Stimulated activated CD8-positive, alpha-beta memory T cell treated with anti-CD3 and anti-CD28 coated beads, Interleukin-15, amount 100 ng/mL, for 24 hours (primary cell): ENCODE results near the gene ZMYND8.
"Not testable (repeated sequence)": the region's sequence is repeated elsewhere in the genome, so short reads cannot be mapped to it uniquely, and the experiment has no call there.

ENCODE experiments used
- DNase-seq: peaks from one replicate; pipeline ENCODE4 v3.0.0-alpha.2; 2020; ENCODE audit warnings: low read depth

ZMYND8 gene

DNA sequence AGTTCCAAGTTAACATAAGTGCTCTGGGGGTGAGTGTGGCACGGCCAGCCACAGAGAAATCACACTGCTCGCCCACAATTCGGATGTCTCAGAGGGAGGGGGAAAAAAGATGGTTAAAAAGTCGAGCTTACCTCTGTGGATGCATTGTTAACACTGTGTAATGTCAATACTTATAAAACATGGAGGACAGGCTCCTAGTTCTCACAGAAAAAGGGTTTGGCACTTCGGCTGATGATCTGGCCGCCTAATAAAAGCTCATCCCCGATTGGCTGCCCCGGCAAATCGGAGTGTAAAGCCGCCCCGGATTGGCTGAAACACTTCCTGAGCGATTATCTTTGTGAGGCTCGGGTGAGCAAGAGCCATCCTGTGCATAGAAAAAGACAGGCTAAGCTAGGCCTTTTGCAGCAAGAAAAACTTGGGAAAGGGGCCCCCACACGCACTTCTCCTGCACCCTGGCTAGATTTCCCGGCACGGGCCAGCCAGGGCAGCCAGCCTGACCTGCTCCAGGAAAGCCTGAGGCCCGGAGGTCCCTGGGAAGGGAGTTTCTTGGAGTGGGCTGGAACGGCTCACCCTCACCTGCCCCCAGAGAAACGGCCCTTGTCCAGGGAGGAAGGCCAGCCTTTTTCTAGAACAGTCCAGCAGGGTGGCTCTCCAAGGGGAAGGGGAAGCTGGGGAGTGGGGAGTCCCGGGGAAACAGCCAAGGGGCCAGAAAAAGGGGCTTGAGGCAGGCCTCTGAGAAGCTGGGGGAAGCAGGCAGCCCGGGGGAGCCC is at the start of gene ZMYND8:
ZMYND8 (minus strand) TSS at position 174 of the 770 bp plus-strand sequence; CDS start at position 145, 29 bp downstream.
- DNase-seq = peak; percentile 90

DNA sequence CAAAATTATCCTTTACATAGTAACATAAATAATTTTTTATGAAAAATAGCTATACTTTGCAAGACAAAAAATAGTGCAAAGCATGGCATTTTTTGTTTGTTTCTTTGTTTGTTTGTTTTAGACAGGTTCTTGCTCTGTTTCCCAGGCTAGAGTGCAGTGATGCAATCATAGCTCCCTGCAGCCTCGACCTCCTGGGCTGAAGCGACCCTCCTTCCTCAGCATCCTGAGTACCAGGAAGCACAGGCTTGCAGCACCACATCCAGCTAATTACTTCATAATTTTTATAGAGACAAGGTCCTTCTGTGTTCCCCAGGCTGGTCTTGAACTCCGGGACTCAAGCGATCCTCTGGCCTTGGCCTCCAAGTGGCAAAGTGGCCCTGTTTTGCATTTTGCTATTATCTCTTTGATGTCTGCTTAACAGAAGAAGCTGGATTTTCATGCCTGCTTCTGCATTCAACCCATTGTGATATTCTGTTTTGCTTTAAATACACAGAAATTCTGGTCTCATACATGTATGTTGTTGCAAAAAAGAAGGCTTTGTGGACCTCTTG is 49.4 kb upstream of the ZMYND8 start:
- DNase-seq = no peak

DNA sequence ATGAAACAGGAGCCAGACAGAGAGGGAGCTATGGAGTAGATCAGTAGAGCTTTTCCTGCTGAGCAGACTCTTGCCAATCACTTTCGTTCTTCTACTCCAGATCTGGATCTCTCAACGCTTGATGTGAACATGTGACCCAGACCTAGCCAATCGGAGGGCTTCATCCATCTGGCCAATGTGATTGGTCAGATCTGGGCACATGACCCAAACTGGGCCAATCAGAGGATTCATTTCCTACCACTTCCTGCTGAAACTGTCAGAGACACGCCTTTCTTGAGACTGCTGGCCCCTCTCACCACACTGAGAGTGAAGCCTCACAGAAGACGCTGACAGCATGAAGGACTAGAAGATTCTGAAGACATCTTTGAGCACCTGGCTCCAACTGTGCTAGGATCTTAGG is 44.2 kb upstream of the ZMYND8 start:
- no peak for DNase-seq

DNA sequence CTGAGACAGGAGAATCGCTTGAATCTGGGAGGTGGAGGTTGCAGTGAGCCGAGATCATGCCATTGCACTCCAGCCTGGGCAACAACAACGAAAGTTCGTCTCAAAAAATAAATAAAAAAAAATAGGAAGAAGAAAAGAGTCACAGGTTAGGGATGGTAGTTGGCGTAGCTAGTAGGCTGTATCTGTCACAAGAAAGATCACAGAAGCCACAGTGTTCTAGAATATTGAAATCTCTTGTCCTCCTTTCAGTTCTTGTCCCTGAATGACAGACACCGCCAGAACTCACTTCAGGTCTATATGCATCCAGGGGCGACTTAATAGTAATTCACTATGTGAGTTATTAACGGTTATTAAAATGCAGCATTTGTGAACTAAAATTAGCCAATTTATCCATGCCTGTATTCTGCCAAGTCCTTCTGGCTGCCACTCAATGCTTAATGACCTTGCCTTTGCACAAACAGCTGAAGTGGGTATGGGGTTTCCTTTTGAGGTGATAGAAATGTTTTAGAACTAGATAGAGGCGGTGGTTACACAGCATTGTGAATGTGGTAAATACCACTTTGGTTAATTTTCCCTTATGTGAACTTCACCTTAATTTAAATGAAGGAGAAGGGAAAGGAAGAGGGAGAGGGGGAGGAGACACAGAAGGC is 41.3 kb upstream of the ZMYND8 start:
- DNase-seq = no peak

DNA sequence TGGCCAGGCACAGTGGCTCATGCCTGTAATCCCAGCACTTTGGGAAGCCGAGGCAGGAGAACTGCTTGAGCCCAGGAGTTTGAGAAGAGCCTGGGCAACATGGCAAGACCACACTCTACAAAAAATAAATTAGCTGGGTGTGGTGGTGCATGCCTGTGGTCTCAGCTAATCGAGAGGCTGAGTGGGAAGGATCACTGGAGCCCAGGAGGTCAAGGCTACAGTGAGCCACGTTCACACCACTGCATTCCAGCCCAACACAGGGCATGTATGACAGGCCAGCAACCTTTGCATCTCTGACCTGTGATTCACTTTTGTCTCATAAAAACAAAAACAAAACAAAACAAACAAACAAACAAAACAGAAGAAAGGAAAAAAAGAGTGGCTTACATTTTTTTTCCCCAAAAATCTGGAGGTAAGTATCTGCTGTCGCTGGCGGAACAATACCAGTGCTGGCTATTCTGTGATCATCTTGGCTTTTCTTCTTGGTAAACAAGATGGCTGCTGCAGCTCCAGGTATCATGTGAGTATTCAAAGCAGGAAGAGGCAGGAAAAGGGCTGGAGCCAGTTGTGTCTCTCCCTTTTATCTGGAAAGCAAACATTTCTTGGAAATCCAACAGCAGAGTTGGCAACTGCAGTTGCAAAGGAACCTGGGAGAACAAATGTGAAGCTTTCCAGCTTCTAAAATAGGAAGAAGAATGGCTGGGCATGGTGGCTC is 40.4 kb upstream of the ZMYND8 start:
- no peak for DNase-seq

DNA sequence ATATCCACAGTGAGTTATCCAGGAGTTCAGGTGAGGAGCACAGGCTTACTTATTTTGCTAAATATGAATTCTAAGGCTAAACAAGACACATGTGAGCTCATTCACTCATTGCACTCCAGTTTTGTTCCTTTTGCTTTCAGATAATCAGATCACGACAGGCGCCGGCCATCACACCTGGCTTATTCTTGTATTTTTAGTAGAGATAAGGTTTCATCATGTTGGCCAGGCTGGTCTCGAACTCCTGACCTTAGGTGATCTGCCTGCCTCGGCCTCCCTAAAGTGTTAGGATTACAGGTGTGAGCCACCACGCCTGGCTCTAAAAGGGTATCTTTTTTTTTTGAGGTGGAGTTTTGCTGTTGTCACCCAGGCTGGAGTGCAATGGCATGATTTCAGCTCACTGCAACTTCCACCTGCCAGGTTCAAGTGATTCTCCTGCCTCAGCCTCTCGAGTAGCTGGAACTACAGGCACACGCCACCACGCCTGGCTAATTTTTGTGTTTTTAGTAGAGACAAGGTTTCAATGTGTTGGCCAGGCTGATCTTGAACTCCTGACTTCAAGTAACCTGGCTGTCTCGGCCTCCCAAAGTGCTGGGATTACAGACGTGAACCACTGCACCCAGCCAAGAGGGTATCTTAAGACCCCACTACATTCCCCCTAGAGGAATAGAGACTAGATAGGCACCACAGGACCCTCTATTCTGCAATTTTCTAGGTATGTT is 37.5 kb upstream of the ZMYND8 start:
- DNase-seq = not testable (repeated sequence)

DNA sequence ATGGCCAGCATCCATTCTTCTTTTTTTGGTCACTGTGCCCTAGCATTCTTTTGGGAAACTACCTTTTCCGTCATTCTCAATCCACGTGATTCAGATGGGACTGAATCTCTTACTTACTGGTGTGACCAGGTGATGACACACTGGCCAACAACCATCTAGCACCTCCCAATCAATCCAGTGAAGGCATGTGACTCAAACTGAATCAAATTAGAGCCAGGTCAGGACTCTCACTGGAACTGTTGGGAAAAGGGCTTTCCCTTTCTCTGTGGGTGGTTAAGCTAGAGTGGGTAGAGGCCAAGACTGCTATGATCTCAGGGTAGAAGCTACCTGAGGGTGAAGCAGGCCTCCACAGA is 36.2 kb upstream of the ZMYND8 start:
- DNase-seq = no peak

DNA sequence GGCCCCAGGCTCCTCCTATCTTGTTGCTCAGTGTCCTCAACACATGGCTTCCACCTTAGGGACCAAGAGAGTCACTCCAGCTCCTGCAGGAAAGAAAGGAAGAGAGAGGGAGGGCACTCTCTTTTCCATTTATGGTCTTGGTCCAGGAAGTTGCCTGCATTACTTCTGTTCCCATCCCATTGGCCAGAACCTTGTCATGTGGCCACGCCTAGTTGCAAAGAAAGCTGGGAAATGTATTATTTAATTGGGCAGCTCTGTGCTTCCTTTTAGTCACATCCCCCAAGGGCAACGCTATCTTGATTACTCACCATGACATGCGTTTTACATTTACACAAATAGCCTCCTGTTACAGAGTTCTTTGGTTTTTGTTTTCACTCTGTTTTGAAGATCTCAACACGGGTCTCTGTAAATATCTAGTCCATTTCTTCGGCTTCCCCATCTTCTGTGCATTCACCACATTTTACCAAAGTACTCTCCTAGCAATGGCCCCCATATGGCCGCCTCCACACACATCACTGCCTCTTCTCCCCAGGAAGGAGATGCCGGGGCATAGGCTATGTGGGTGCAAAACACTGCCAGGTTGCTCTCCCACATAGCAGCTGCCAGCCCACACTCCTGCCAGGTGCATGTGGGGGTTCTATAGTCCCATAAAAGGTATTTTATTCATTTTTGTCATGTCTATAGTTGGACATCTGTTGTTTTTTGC is 35.7 kb upstream of the ZMYND8 start:
- DNase-seq = no peak

DNA sequence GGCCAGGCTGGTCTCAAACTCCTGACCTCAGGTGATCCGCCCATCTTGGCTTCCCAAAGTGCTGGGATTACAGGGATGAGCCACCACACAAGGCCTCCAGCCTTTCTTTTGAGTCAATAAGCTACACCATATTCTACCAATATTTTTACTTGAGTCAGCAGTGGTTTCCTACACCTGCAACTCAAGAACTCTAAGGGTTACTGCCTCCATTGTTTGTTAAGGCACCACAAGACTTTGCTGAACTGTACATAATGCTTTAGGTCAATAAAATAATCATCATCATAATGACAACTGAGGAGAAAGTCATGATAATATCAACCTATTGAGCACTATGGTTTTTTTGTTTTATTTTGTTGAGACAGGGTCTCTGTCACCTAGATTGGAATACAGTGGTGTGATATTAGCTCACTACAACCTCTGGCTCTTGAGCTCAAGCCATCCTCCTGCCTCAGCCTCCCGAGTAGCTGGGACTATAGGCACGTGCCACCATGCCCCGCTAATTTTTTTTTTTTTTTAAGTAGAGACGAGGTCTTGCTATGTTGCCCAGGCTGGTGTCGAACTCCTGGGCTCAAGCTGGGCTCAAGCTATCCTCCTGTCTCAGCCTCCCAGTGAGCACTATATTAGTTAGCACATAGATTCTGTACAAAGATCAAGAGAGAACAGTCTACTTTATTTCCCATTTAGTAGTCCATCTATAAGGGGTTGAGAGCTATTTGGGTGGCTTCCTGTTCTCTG is 34.9 kb upstream of the ZMYND8 start:
- DNase-seq = no peak

DNA sequence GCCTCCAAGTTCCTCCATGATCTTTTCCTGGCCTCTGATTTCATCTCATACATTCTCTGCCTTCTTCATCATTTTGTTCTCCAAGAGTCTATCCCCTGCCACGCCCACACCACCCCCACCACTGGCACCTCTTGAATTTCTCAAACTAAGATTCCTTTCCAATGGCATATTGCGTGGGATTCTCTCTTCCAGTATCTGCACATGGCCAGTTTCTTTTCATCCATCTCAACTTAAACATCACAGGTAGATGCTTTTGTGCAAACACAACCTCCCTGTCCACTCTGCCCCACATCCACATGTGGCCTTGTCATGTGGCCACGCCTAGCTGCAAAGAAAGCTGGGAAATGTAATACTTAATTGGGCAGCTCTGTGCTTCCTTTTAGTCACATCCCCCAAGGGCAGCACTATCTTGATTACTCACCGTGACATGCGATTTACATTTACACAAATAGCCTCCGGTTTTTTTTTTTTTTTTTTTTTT is 33.4 kb upstream of the ZMYND8 start:
- no peak for DNase-seq

DNA sequence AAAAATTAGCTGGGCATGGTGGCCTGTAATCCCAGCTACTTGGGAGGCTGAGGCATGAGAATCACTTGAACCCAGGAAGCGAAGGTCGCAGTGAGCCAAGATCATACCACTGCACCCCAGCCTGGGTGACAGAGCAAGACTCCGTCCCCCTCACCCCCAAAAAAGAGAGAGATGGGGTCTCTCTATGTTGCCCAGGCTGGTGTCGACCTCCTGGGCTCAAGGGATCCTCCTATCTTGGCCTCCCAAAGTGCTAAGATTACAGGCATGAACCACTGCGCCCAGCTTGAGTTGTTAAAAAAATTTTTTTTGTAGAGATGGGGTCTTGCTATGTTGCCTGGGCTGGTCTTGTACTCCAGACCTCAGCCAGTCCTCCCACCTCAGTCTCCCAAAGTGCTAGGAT is 29.5 kb upstream of the ZMYND8 start:
- DNase-seq = not testable (repeated sequence)

DNA sequence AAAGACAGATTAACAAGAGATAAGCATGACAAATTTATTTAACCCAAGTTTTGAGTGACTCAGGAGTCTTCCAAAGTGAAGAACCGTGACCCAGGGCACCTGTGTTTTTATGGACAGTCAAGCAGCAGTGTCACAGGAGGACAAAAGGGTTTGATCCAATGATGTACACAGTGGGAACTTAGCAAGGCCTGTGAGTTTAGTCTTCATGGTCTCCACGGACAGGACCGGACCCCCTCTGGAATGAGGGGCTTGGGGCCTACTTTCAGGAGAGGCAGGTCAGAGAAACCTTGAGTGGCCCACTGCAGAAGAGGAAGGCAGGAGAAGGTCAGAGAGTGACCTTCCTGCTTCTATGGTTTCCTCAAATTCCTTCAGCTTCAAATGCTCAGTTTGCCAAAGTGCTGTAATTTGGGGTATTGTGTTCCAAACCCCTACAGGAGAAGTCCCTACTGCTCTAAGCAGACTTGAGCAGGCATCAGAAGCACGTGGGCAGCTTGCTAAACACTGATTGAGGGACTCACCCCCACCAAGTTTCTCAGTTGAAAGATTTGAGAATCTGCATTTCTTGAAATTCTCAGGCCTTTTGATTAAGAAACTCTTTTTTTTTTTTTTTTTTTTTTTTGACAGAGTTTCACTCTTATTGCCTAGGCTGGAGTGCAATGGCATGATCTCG is 26.4 kb upstream of the ZMYND8 start:
- no peak for DNase-seq

DNA sequence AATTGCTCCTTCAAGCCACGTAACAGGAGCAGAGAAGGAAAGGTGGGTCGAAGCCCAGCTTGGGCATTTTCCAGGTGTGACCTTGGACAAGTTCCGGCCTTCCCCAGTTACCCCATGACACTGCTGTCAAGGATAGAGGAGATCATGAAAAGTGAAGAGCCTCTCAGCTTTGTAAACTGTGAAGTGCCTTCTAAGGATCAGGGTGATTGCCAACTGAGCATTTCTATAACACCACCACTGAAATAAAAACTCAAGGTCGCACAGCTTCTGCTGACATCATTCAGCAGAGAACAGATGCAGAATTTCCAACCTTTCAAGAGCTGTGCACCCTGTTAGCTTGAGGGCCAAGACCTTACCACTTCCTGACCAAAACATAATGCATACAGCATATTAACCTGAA is 24.0 kb upstream of the ZMYND8 start:
- DNase-seq = no peak

DNA sequence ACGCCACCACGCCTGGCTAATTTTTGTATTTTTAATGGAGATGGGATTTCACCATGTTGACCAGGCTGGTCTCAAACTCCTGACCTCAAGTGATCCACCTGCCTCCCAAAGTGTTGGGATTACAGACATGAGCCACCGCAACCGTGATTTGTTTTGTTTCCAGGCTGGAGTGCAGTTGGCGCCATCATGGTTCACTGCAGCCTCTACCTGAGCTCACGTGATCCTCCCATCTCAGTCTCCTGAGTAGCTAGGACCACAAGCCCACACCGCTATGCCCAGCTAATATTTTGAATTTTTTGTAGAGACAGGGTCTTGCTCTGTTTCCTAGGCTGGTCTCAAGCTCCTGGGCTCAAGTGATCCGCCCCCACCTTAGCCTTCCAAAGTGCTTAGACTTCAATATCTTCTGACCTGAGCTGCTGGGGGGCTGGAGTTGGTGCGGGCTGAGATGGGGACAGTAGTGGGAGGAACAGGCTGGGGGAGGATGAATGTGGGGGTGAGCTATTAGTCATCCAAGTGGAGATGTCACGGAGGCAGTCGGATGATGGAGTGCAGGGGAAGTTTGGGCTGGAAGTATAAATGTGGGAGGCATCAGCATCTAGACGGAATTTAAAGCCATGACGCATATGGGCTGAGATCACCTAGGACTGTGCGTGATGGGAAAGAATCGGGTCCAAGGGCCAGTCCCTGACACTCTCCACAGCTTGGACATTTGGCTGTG is 23.1 kb upstream of the ZMYND8 start:
- no peak for DNase-seq

DNA sequence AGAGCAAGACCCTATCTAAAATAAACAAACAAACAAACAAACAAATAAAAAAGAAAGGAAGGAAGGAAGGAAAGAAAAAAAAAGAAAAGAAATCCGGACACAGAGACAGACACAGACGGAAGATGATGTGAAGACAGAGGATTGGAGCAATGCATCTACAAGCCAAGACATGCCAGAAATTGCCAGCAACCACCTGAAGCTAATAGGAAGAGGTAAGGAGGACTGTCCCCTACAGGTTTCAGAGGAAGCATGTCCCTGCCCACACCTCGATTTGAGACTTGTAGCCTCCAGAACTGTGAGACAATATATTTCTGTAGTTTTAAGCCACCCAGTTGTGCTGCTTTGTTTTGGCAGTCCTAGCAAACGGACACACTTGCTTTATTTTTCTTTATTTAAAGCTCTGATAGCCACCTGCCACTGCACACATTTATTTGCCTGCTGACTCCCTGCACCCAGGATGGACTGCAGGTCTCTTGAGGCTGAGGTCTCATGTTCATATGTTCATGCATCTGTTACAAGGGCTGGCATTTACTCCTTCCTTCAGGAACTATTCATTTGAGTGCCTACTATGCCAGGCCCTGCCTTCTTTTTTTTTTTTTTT is 20.7 kb upstream of the ZMYND8 start:
- no peak for DNase-seq

DNA sequence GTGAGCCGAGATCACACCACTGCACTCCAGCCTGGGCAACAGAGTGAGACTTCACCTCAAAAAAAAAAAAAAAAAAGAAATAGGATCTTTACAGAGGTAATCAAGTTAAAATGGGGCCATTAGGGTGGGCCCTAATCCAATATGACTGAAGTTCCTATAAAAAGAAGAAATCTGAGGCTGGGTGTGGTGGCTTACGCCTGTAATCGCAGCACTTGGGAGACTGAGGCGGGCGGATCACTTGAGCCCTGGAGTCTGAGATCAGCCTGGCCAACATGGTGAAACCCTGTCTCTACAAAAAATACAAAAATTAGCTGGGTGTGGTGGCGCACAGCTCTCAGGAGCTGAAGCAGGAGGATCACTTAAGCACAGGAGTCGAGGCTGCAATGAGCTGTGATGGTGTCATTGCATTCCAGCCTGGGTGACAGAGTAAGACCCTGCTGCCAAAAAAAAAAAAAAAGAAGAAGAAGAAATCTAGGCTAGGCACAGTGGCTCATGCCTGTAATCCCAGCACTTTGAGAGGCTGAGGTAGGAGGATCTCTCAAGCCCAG is 19.7 kb upstream of the ZMYND8 start:
- DNase-seq = not testable (repeated sequence)

DNA sequence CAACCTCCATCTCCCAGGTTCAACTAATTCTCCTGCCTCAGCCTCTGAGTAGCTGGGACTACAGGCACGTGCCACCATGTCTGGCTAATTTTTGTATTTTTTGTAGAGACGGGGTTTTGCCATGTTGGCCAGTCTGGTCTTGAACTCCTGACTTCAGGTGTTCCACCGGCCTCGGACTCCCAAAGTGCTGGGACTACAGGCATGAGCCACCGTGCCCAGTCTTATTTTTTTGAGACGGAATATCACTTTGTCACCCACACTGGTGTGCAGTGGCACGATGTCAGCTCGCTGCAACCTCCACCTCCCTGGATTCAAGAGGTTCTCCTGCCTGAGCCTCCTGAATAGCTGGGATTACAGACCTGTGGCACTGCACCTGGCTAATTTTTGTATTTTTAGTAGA is 17.6 kb upstream of the ZMYND8 start:
- not testable (repeated sequence) for DNase-seq

DNA sequence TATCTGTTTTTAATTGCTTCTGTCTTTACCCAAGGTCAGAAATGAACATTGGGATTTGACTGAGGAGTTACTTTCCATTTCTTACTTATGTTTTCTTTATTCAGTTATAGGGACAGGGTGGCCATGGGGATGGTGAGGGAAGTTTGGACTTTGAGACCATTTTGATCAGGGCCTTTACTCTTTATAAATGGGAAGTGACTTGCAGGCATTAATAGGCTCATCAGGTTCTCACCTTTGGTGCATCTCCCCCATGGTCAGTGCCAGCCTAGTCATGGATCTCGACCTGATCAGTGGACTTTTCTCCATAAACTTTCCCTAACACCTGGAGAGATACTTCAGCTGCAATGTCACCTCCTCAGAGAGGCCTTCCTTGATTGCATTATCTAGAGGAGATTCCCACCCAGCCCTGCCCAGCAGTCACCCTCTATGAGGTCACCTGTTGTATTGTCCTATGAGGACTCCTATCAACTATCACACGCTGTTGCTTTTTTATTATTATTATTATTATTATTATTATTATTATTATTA is 16.8 kb upstream of the ZMYND8 start:
- no peak for DNase-seq
